GM19463 (cell line): ENCODE data around the gene UNK.
"Not testable (repeated sequence)": the region's sequence is repeated elsewhere in the genome, so short reads cannot be mapped to it uniquely, and the experiment has no call there.

Experiments used
- ATAC-seq: cut with Tn5 transposase; IDR thresholded peaks from one replicate; pipeline ENCODE4 v1.9.1; 2021; ENCODE audit warnings: mild to moderate bottlenecking, moderate library complexity; ENCODE audit not compliant: unreplicated experiment

UNK gene

GRCh38 chr17:75754378-75755204 is 30.0 kb upstream of the UNK start:
- no peak for ATAC-seq

- ATAC-seq, result no peak
Observed at GRCh38 chr17:75755205-75755901, 29.3 kb upstream of the UNK start.

GRCh38 chr17:75755990-75756389 is 28.6 kb upstream of the UNK start:
- ATAC-seq, result no peak

GRCh38 chr17:75756451-75757085 is 28.0 kb upstream of the UNK start:
- no peak for ATAC-seq

- ATAC-seq, result no peak
Observed at GRCh38 chr17:75757086-75757681, 27.4 kb upstream of the UNK start.

- no peak for ATAC-seq
Observed at GRCh38 chr17:75758131-75758905, 26.3 kb upstream of the UNK start.

GRCh38 chr17:75759457-75759856 is 25.1 kb upstream of the UNK start:
- no peak for ATAC-seq

- not testable (repeated sequence) for ATAC-seq
Observed at GRCh38 chr17:75759978-75760640, 24.5 kb upstream of the UNK start.

GRCh38 chr17:75762513-75763268 is 21.9 kb upstream of the UNK start:
- ATAC-seq, result no peak

GRCh38 chr17:75763269-75763607 is 21.4 kb upstream of the UNK start:
- no peak for ATAC-seq

- no peak for ATAC-seq
Observed at GRCh38 chr17:75763613-75764416, 20.8 kb upstream of the UNK start.

GRCh38 chr17:75764417-75764710 is 20.2 kb upstream of the UNK start:
- ATAC-seq, result no peak

GRCh38 chr17:75764711-75765421 is 19.7 kb upstream of the UNK start, which contains the start of gene GALK1:
GALK1 (minus strand) TSS chr17:75765192; CDS start chr17:75765136, 56 bp downstream.
- peak; percentile 77 for ATAC-seq

- no peak for ATAC-seq
Observed at GRCh38 chr17:75765981-75766380, 18.6 kb upstream of the UNK start.

GRCh38 chr17:75767881-75768280 is 16.7 kb upstream of the UNK start:
- ATAC-seq, result no peak

GRCh38 chr17:75769536-75769935 is 15.1 kb upstream of the UNK start:
- ATAC-seq, result no peak

- no peak for ATAC-seq
Observed at GRCh38 chr17:75771334-75772281, 13.0 kb upstream of the UNK start.
